Body of pancreas (tissue), 2 donors: ENCODE measurements around the gene CRPPA. TPM values are rescaled to one million over a fixed set of nuclear protein-coding genes. Genes with fewer than 3 reads are reported as not detected.

Experiments used
- small RNA-seq: library from RNA; depleted of rRNA; stranded (forward); fragments of <200 nt; gene quantifications from one replicate; pipeline ENCODE3, GENCODE V24; 2016
- total RNA-seq, 2 donors: library from RNA; depleted of rRNA; stranded (reverse); fragments of >200 nt; gene quantifications; one replicate each; pipeline ENCODE4 v1.1.0, GENCODE V29; 2016

The CRPPA gene
- total RNA-seq, 2 donors from 2014 or later: 0.66 to 1.0 TPM

Small RNAs within 50 kb of the gene (small RNA-seq; reads per million reads assigned to genes)
- not detected for gene AC005014.3

Other genes starting within 250 kb of the CRPPA start
- gene SOSTDC1, start 44.2 kb upstream of the CRPPA start, total RNA-seq: not detected
- gene LRRC72, start 105.3 kb upstream of the CRPPA start, total RNA-seq: not detected
- gene ANKMY2, start 224.2 kb upstream of the CRPPA start, total RNA-seq: 10 to 100 TPM in 1 of 2 donors, 1 to 10 TPM in 1; 8.6 to 12.5 TPM
- 10 to 100 TPM; 27.0 to 41.5 TPM for gene BZW2, start 224.6 kb upstream of the CRPPA start, total RNA-seq